Naive B cell (primary cell): ENCODE measurements around the gene HDDC2. TPM values are rescaled to one million over a fixed set of nuclear protein-coding genes. Genes with fewer than 3 reads are reported as not detected.

Source experiments
- ATAC-seq, 2 donors: fragments of 150-1000 bp; cut with Tn5 transposase; 2 replicates each; pipeline ENCODE4 v1.10.0; 2021; ENCODE audit warnings: low read depth in 2 of 2, mild to moderate bottlenecking in 2 of 2, moderate library complexity in 2 of 2
- DNase-seq: peaks from one replicate; pipeline ENCODE4 v3.0.0; 2022
- H3K27ac Mint-ChIP-seq, 6 donors: one replicate each; pipeline ENCODE4 v1.8.0; 2020 to 2022; ENCODE audit warnings: mild to moderate bottlenecking in 6 of 6, mixed read lengths in 6 of 6, moderate library complexity in 5 of 6, inconsistent platforms in 2 of 6
- H3K27me3 Mint-ChIP-seq, 3 donors: one replicate each; pipeline ENCODE4 v1.8.0; 2021 to 2022; ENCODE audit warnings: mixed read lengths in 3 of 3, mild to moderate bottlenecking in 1 of 3
- H3K36me3 Mint-ChIP-seq, 2 donors: one replicate each; pipeline ENCODE4 v1.8.0; 2020 to 2022; ENCODE audit warnings: mixed read lengths in 2 of 2, inconsistent platforms in 1 of 2, mild to moderate bottlenecking in 1 of 2
- H3K4me1 Mint-ChIP-seq, 3 donors: one replicate each; pipeline ENCODE4 v1.8.0; 2020 to 2022; ENCODE audit warnings: mixed read lengths in 3 of 3, inconsistent platforms in 1 of 3, mild to moderate bottlenecking in 1 of 3, moderate library complexity in 1 of 3
- H3K4me3 Mint-ChIP-seq, 8 donors: one replicate each; pipeline ENCODE4 v1.8.0; 2020 to 2022; ENCODE audit warnings: mild to moderate bottlenecking in 8 of 8, mixed read lengths in 8 of 8, moderate library complexity in 8 of 8, inconsistent platforms in 2 of 8
- H3K9me3 Mint-ChIP-seq, 7 donors: one replicate each; pipeline ENCODE4 v1.8.0; 2020 to 2022; ENCODE audit warnings: mixed read lengths in 7 of 7, mild to moderate bottlenecking in 5 of 7, inconsistent platforms in 2 of 7, moderate library complexity in 1 of 7
- polyA plus RNA-seq, 6 donors: library from polyadenylated mRNA; unstranded; fragments of 300-500 nt; fragmentation: Illumina TruSeq; gene quantifications; one replicate each; pipeline ENCODE4 v1.2.3, GENCODE V29; 2021; ENCODE audit warnings: low read depth in 6 of 6

Gene HDDC2
- polyA plus RNA-seq, 6 donors from 2014 or later, result 79.1 to 137 (median 102) TPM

DNA sequence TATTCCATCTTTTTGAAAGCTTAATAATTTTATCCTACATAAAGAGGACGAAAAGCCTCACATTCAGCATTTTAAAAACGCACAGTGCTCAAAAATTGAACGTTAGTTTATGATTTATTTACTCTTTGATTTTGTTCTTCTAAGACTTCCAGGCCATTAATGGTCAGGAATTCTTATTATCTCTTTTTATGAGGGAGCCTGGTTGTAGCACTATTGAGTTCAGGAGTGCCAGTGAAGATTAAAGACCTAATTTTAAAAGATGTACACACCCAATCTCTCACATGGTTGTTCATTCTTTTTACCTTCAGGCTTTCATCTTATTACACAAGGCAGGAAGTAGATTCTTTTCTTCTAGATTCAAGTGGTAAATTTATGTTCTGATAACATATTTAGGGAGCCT, 68.6 kb downstream of the HDDC2 start:
- H3K36me3 Mint-ChIP-seq, result no peaks in the 10 kb centered on the region
- no peaks in the 10 kb centered on the region for H3K9me3 Mint-ChIP-seq
- H3K4me1 Mint-ChIP-seq, result no peaks in the 10 kb centered on the region
- no peaks in the 10 kb centered on the region for H3K27me3 Mint-ChIP-seq
- H3K4me3 Mint-ChIP-seq, result no peak overlapping the region
- no peak overlapping the region for H3K27ac Mint-ChIP-seq
- no peak for ATAC-seq
- DNase-seq, result no peak

DNA sequence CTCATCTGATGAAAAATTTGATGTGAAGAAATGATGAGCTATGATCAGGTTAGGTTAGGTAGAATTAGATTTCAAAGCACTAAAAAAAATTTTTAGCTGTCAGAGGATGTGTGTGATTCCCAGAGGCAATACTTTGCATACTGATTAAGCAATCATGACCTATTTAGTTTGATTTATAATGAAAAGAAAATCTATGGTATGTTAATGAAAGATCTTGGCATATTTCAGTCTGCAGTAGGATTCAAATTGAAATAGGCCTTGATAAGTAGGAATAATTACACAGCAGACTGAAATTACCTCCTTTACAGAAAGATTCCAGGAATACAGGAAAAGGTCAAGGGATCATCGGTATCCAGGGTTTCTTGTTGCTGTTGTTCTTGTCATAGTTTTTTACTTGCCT, 69.3 kb downstream of the HDDC2 start:
- no peak overlapping the region for H3K27ac Mint-ChIP-seq
- no peaks in the 10 kb centered on the region for H3K27me3 Mint-ChIP-seq
- no peaks in the 10 kb centered on the region for H3K9me3 Mint-ChIP-seq
- DNase-seq (no peak), ATAC-seq (no peak)
- H3K4me3 Mint-ChIP-seq, result no peak overlapping the region
- no peaks in the 10 kb centered on the region for H3K4me1 Mint-ChIP-seq
- no peaks in the 10 kb centered on the region for H3K36me3 Mint-ChIP-seq

DNA sequence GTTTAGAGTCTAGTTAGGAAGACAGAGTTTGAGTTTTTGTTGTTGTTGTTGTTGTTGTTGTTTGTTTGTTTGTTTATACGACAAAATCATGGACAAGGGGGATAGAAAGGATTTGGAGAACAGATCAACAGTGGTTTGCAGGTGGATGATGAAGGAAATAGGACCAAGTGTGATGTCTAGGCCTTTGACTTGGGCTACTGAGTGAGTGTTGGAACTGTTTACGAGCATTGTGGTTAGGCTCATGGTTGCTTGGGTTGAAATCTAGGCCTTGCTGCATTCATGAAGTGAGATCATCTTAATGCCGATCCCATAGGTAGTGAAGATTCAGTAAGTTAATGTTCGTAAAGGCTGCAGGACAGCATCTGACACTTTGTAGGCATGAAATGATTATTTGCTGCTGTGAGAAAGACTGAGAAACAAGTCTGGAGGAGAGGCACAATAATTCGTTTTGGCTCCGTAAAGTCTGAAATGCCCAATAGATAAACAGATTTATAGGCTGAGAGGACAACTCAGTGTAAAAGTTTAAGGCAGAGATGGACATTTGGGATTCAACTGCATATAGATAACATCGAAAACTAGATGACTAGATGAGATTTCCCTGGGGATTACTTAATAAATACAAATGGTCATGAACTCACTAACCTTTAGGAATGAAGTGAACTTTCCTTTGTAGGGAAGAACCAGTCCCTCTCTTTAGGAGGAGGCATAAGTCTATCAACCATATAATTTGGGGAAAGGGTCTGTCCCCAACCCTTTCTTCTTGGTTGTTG, 70.0 kb downstream of the HDDC2 start:
- no peak overlapping the region for H3K4me3 Mint-ChIP-seq
- peaks cover 0 to 4% (median 0%) of the 10 kb centered on the region in 3 donors for H3K27me3 Mint-ChIP-seq
- DNase-seq, result no peak
- no peaks in the 10 kb centered on the region for H3K9me3 Mint-ChIP-seq
- ATAC-seq, result no peak
- no peaks in the 10 kb centered on the region for H3K4me1 Mint-ChIP-seq
- no peak overlapping the region for H3K27ac Mint-ChIP-seq
- H3K36me3 Mint-ChIP-seq, result no peaks in the 10 kb centered on the region

DNA sequence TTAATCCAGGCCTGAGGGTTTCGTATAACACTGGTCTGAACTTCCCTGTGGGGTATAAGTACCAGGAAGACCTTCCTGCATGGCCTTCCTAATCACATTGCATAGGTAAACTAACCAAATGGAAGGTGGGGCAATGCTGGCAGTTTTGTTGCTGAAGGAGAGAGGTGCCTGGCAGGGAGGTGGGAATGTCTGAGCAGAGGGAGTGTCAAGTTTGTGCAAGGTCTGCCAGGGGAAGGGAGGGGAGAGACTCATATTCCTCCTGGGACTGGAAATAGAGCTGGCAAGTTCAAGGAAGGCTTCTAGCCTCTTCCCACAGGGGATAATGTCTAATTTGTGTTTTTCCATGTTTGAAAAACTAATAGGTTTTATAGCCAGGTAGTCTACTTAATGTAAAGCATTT, 70.6 kb downstream of the HDDC2 start:
- no peak overlapping the region for H3K27ac Mint-ChIP-seq
- no peaks in the 10 kb centered on the region for H3K9me3 Mint-ChIP-seq
- no peaks in the 10 kb centered on the region for H3K36me3 Mint-ChIP-seq
- H3K4me1 Mint-ChIP-seq, result no peaks in the 10 kb centered on the region
- no peak for ATAC-seq
- no peak for DNase-seq
- no peak overlapping the region for H3K4me3 Mint-ChIP-seq
- H3K27me3 Mint-ChIP-seq, result peaks cover 0 to 7% (median 0%) of the 10 kb centered on the region in 3 donors

DNA sequence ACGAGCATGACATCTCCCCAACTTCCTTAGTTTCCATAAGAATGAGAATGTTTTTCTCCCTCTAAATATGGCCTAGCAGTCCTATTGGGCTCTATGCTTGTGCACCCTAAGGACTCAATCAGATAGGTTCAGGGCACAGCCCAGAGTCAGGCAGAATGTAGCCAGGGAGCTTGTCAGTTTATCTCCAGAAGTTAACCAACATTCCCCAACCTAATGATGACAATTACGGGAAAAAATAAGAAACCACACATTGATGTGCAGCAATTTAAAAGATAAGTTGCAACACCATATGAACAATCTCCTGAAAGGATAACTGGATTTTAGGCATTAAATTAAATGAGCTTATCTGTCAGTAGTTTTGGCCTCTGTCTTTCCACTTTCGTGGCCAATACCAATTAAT, 71.1 kb downstream of the HDDC2 start:
- H3K9me3 Mint-ChIP-seq, result no peaks in the 10 kb centered on the region
- H3K36me3 Mint-ChIP-seq, result no peaks in the 10 kb centered on the region
- H3K4me1 Mint-ChIP-seq, result no peaks in the 10 kb centered on the region
- no peak overlapping the region for H3K27ac Mint-ChIP-seq
- ATAC-seq (no peak), DNase-seq (no peak)
- H3K27me3 Mint-ChIP-seq, result peaks cover 0 to 7% (median 0%) of the 10 kb centered on the region in 3 donors
- H3K4me3 Mint-ChIP-seq, result no peak overlapping the region

DNA sequence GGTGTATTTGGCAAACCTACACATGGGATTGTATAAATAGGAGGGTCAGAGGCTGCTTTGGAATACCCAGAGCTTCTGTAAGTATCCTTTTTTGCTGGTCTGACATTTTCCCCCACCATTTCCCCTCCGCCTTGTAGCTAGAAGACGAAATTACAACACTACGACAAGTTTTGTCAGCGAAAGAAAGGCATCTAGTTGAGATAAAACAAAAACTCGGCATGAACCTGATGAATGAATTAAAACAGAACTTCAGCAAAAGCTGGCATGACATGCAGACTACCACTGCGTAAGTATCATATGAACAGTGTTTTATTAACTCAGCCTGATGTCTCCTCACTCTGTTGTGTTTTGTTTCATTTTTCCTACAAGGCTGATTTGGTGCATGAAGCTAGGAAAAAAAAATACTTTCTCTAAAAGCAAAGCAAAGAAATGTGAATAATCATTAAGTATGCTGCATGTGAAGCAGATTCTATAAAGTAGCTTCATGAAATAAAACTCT, 72.7 kb downstream of the HDDC2 start:
- DNase-seq, result no peak
- no peak for ATAC-seq
- H3K9me3 Mint-ChIP-seq, result no peaks in the 10 kb centered on the region
- no peaks in the 10 kb centered on the region for H3K4me1 Mint-ChIP-seq
- H3K36me3 Mint-ChIP-seq, result no peaks in the 10 kb centered on the region
- H3K4me3 Mint-ChIP-seq, result no peak overlapping the region
- H3K27me3 Mint-ChIP-seq, result peaks cover 0 to 7% (median 0%) of the 10 kb centered on the region in 3 donors
- no peak overlapping the region for H3K27ac Mint-ChIP-seq

DNA sequence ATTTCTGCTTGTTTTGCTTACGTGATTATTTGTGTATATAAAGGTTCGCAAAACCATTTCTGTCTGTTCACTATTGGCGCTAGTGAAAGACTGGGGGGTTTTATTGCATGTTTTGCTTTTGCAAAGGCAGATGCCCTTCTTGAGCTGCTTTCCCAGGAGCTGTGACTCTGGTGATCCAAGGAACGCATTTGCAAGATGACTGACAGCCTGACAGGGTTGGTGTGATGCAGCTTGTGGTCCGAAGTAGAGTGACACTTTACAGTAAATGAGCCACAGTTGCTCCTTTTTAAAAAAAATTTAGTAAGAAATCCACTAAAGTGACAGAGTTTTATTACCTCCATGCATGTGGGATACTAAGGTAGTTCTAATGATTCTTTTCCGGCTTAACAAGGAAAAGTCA, 74.5 kb downstream of the HDDC2 start:
- ATAC-seq (no peak), DNase-seq (no peak)
- Mint-ChIP-seq H3K27me3 (peaks cover 0 to 7% (median 0%) of the 10 kb centered on the region in 3 donors), H3K36me3 (no peaks in the 10 kb centered on the region), H3K4me1 (no peaks in the 10 kb centered on the region), H3K27ac (no peak overlapping the region), H3K4me3 (no peak overlapping the region), H3K9me3 (no peaks in the 10 kb centered on the region)

Other genes with a start within 250 kb of the HDDC2 start
- 1 to 10 TPM in 1 of 6 donors, not detected in 5; 3.7 TPM for gene TPD52L1, start 148.2 kb downstream of the HDDC2 start, polyA plus RNA-seq